ENCODE data around the gene TGOLN2.

GRCh38 chr2:85347599-85347998, 19.8 kb upstream of the TGOLN2 start:
- no peak for TF ChIP-seq CTCF (IDR thresholded peaks at IDR 0.05; ENCODE audit: insufficient read depth, low read length)
- TF ChIP-seq POLR2AphosphoS5 (IDR thresholded peaks at IDR 0.05; ENCODE audit: low read depth), result no peak
- no peak for TF ChIP-seq GABPA (IDR thresholded peaks at IDR 0.05; ENCODE audit: low read depth)
- TF ChIP-seq SPI1 (IDR thresholded peaks at IDR 0.05; ENCODE audit: borderline replicate concordance, low read depth), result no peak
- TF ChIP-seq REST (IDR thresholded peaks at IDR 0.05; ENCODE audit: insufficient replicate concordance, low read depth), result no peak

Measured in HL-60 (cell line).